Ectodermal cell (in vitro differentiated cells): ENCODE data around the gene POLR3GL.
A peak's percentile ranks its signal among the peaks of the same experiment; 100 is the strongest.
"Not testable (repeated sequence)": the region's sequence is repeated elsewhere in the genome, so short reads cannot be mapped to it uniquely, and the experiment has no call there.

Source experiments
- H3K27ac ChIP-seq: 2 replicates; pipeline ENCODE4 v1.7.0; 2013; ENCODE audit warnings: mild to moderate bottlenecking, low read depth, low read length; ENCODE audit not compliant: insufficient read depth, poor library complexity, severe bottlenecking
- H3K27me3 ChIP-seq: 2 replicates; pipeline ENCODE4 v1.7.0; 2013; ENCODE audit warnings: mild to moderate bottlenecking, low read length; ENCODE audit not compliant: insufficient read depth, control insufficient read depth, poor library complexity, severe bottlenecking
- H3K36me3 ChIP-seq: one replicate; pipeline ENCODE4 v1.7.0; 2013; ENCODE audit warnings: low read length; ENCODE audit not compliant: control insufficient read depth, insufficient read depth
- H3K4me1 ChIP-seq: one replicate; pipeline ENCODE4 v1.7.0; 2013; ENCODE audit warnings: low read length; ENCODE audit not compliant: control insufficient read depth, insufficient read depth
- H3K4me3 ChIP-seq: 2 replicates; pipeline ENCODE4 v1.7.0; 2013; ENCODE audit warnings: low read depth, low read length, control low read depth; ENCODE audit not compliant: insufficient read depth
- H3K9me3 ChIP-seq: 2 replicates; pipeline ENCODE4 v1.7.0; 2013; ENCODE audit warnings: mild to moderate bottlenecking, low read length, moderate library complexity; ENCODE audit not compliant: control insufficient read depth
- WGBS, 2 experiments: methylation state at CpG; one replicate each; pipeline ENCODE4 v1.1.7; 2013; ENCODE audit warnings: missing lambda C conversion rate in 2 of 2; 5-methylcytosine and 5-hydroxymethylcytosine counted together

Gene POLR3GL

DNA sequence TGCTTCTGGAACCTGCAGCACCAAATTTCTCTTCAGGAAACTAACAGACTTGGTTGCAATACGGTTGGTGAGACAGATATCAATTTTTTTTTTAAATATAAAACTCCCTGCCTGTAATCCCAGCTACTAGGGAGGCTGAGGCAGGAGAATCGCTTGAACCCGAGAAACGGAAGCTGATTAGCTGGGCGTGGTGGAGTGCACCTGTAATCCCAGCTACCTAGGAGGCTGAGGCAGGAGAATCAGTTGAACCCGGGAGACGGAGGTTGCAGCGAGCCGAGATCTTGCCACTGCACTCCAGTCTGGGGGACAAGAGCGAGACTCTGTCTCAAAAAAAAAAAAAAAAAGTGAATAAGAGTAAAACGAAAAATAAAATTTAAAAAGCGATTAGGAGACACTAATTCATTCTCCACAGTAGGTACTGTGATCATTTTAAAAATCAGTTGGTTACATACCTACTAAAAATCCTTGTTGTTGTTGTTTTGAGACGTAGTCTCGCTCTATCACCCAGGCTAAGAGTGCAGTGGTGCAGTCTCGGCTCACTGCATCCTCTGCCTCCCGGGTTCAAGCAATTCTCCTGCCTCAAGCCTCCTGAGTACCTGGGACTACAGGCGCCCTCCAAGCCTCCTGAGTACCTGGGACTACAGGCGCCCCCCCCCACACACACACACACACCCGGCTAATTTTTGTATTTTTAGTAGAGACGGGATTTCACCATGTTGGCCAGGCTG, 36.4 kb upstream of the POLR3GL start:
- 80 to 81% methylated on average over 18 to 20 of the region's 20 CpGs for WGBS, 2 experiments
- Histone ChIP-seq H3K4me3 (peak overlapping the region; percentile 73), H3K4me1 (no peaks in the 10 kb centered on the region), H3K27me3 (no peaks in the 10 kb centered on the region), H3K36me3 (no peaks in the 10 kb centered on the region), H3K27ac (peak overlapping the region; percentile 71), H3K9me3 (no peaks in the 10 kb centered on the region)

DNA sequence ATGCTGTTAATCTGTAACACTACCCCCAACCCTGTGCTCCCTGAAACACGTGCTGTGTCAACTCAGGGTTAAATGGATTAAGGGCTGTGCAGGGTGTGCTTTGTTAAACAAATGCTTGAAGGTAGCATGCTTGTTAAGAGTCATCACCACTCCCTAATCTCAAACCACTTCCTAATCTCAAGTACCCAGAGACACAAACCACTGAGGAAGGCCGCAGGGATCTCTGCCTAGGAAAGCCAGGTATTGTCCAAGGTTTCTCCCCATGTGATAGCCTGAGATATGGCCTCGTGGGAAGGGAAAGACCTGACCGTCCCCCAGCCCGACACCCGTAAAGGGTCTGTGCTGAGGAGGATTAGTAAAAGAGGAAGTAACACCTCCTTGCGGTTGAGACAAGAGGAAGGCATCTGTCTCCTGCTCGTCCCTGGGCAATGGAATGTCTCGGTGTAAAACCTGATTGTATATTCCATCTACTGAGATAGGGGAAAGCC, 31.9 kb upstream of the POLR3GL start:
- H3K4me3 ChIP-seq, H3K27ac ChIP-seq, H3K4me1 ChIP-seq, H3K9me3 ChIP-seq, H3K36me3 ChIP-seq, H3K27me3 ChIP-seq: not testable (repeated sequence)
- WGBS, 2 experiments: 37% methylated on average over 8 of the region's 9 CpGs

DNA sequence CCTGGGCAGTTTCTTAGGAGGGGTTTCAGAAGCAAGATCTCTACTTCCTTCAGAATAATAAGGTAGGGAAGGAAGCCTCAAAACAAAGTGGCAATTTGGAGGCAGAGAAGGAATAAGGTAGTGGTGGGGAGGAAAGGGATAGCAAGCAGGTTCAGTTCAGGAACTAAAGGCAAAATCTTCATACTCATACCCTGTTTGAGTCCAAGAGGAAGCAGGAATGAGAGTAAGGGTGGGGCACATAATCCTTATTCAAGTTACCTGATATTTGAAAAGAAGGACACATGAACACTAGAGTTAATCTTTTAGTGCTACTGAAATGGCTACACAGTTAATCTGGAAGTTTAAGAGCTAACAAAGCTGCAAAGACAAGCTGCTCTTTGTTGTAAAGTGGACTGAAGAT, 28.8 kb upstream of the POLR3GL start:
- no peaks in the 10 kb centered on the region for H3K27me3 ChIP-seq
- H3K4me3 ChIP-seq: no peak overlapping the region
- H3K36me3 ChIP-seq: no peaks in the 10 kb centered on the region
- no peaks in the 10 kb centered on the region for H3K4me1 ChIP-seq
- no peak overlapping the region for H3K27ac ChIP-seq
- H3K9me3 ChIP-seq: no peaks in the 10 kb centered on the region

DNA sequence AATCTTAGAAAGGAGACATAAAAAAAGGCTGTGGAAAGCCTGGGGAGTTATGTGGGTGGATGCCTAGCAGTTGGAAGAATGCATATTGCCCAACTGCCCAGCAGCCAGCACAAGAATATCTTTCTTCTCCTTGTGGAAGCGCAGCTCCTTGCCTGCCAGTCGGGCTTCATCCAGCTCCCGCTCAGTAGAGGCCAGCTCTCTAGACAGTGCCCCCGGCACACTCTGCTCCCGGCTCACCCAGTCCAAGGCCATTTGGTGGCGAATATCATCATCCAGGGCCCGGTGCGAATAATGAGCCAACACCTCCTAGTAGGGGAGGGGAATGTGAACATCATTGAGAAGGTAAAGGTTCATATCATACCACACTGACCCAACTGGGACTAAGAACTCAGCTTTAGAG, 28.2 kb upstream of the POLR3GL start:
- Histone ChIP-seq H3K4me3 (no peak overlapping the region), H3K27ac (no peak overlapping the region), H3K27me3 (no peaks in the 10 kb centered on the region), H3K9me3 (no peaks in the 10 kb centered on the region), H3K4me1 (no peaks in the 10 kb centered on the region), H3K36me3 (no peaks in the 10 kb centered on the region)
- WGBS, 2 experiments: 92 to 93% methylated on average over 8 of the region's 8 CpGs

DNA sequence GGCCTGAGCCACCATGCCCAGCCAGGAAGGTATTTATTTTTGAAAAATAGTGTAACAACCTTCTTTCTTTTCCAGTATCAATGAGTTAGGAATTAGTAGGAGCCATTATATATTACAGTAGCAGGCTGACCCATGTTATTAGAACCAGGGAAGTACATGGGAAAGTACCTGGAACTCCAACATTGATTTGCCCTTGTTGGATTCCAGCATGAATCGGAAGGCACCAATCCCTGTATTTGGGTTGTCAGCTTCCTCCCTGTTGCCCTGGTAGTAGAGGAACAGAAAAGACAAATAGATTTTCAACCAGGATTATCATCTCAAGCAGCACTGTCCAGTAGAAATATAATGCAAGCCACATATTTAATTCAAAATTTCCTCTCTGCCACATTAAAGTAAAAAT, 27.1 kb upstream of the POLR3GL start:
- no peaks in the 10 kb centered on the region for H3K27me3 ChIP-seq
- 84 to 97% methylated on average over 1 of the region's 1 CpG for WGBS, 2 experiments
- H3K4me3 ChIP-seq: no peak overlapping the region
- no peaks in the 10 kb centered on the region for H3K4me1 ChIP-seq
- no peaks in the 10 kb centered on the region for H3K9me3 ChIP-seq
- no peak overlapping the region for H3K27ac ChIP-seq
- H3K36me3 ChIP-seq: no peaks in the 10 kb centered on the region

DNA sequence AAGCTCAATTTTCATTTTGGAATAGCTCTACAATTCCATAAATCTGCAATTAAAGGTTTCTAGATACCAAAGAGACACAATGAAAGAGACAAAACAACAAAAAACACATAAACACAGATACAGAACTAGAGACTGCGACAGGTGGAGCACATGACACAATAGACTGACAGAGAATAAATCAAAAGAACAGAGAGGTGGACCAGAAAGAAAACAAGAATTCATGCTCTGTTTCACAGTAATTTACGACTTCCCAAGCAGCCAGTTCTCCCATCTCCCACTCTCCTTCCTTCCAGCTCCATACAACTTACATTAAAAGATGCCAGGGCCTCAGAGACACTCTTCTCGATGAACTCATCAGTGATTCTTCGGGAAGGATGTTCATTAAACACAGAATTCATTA, 22.1 kb upstream of the POLR3GL start:
- WGBS, 2 experiments: 92 to 96% methylated on average over 4 of the region's 4 CpGs
- Histone ChIP-seq H3K27ac (no peak overlapping the region), H3K36me3 (no peaks in the 10 kb centered on the region), H3K9me3 (no peaks in the 10 kb centered on the region), H3K27me3 (no peaks in the 10 kb centered on the region), H3K4me3 (no peak overlapping the region), H3K4me1 (no peaks in the 10 kb centered on the region)

DNA sequence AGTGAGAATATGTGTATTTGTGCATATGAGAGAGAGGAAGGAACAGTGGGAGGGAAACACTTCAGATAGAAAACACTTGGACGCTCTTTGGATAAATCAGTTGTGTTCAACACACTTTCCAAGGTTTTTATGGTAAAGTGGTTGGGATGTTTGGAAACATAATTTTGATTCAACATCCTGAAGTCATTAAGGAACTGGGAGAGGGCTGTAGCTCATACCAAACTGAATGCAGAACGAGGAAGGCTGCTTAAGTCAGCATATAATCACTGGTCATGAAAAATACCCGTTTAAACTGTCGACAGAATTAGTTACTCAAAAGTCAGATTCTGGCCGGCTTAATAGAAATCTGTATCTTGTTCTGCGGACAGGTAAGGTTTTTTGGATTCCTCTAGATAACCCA, 21.6 kb upstream of the POLR3GL start:
- Histone ChIP-seq H3K27me3 (no peaks in the 10 kb centered on the region), H3K4me3 (no peak overlapping the region), H3K9me3 (no peaks in the 10 kb centered on the region), H3K36me3 (no peaks in the 10 kb centered on the region), H3K27ac (no peak overlapping the region), H3K4me1 (no peaks in the 10 kb centered on the region)
- 94 to 97% methylated on average over 6 of the region's 6 CpGs for WGBS, 2 experiments

DNA sequence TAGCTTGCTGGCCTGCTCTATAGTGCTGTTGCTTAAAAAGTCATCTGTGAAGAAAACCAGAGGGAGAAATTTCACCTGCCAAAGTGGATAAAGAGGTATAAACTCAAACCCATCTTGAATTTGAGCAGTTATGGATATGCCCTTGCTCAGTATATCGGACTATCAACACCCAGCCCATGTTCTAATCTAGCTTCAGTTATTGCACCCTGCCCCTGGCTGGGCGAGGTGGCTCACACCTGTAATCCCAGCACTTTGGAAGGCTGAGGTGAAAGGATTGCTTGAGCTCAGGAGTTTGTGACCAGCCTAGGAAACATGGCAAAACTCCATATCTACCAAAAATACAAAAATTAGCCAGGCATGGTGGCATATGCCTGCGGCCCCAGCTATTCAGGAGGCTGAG, 20.0 kb upstream of the POLR3GL start:
- no peaks in the 10 kb centered on the region for H3K4me1 ChIP-seq
- 89 to 93% methylated on average over 3 of the region's 3 CpGs for WGBS, 2 experiments
- H3K4me3 ChIP-seq: no peak overlapping the region
- H3K9me3 ChIP-seq: no peaks in the 10 kb centered on the region
- H3K27me3 ChIP-seq: no peaks in the 10 kb centered on the region
- H3K27ac ChIP-seq: no peak overlapping the region
- no peaks in the 10 kb centered on the region for H3K36me3 ChIP-seq

DNA sequence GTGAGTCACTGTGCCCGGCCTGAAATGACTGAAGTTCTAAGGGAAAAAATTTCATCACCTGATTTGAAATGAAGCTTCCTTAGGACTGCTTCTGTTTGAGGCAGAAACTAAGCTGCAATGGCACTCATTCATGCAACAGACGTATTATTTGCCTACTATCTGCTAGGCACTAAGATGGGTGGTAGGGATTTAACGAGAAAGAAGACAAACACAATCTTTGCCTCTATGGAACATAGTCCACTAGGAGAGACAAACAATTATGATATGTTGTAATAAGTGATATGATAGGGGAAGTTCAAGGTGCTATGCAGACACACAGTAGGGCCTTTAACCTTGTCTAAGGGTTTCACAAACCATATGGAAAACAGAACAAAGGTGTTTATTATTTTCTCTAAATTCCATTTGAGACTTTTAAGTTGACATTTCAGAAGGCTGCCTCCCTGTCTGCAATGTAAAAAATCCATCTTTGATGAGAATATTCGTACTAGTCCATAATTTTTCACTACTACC, 18.0 kb upstream of the POLR3GL start:
- 93 to 94% methylated on average over 4 of the region's 4 CpGs for WGBS, 2 experiments
- Histone ChIP-seq H3K27ac (no peak overlapping the region), H3K9me3 (no peaks in the 10 kb centered on the region), H3K4me3 (no peak overlapping the region), H3K27me3 (no peaks in the 10 kb centered on the region), H3K36me3 (no peaks in the 10 kb centered on the region), H3K4me1 (no peaks in the 10 kb centered on the region)

DNA sequence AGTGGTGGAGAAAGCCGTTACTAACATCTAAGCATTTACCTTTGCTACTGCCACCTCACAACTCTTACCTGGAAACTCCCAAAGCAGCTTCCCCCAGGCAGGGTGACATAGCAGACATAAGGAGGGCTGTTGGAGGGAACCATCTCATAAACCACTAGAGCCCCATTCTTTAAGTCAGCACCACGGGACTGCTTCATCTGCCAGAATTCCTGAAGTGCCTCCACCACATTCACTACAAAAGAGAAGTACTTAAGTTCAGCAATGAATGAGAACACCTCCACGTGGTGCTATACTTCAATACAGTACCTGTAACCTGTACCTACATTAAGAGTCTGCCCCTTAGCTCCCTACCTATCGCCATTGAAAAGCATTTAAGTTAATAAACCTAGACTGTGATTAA, 16.9 kb upstream of the POLR3GL start:
- Histone ChIP-seq H3K27ac (no peak overlapping the region), H3K36me3 (no peaks in the 10 kb centered on the region), H3K4me1 (no peaks in the 10 kb centered on the region), H3K9me3 (no peaks in the 10 kb centered on the region), H3K4me3 (no peak overlapping the region), H3K27me3 (no peaks in the 10 kb centered on the region)
- WGBS, 2 experiments: 61 to 62% methylated on average over 4 of the region's 4 CpGs
